HG02852 (cell line): ENCODE data around the gene ARL13A.
"Not testable (repeated sequence)": the region's sequence is repeated elsewhere in the genome, so short reads cannot be mapped to it uniquely, and the experiment has no call there.

Experiments used
- ATAC-seq: cut with Tn5 transposase; IDR thresholded peaks from one replicate; pipeline ENCODE4 v1.9.1; 2021; ENCODE audit warnings: mild to moderate bottlenecking, moderate library complexity; ENCODE audit not compliant: unreplicated experiment

ARL13A gene

GRCh38 chrX:100969408-100969807 is at the start of gene ARL13A:
Gene ARL13A (plus strand): TSS chrX:100969708. CDS start chrX:100973690, 3,982 bp downstream.
- ATAC-seq = no peak

- ATAC-seq = no peak
Observed at GRCh38 chrX:100924375-100924774, 45.1 kb upstream of the ARL13A start.

- ATAC-seq = no peak
Observed at GRCh38 chrX:100926453-100926852, 43.1 kb upstream of the ARL13A start.

- ATAC-seq = peak; percentile 58
Observed at GRCh38 chrX:100928660-100929613, 40.6 kb upstream of the ARL13A start, which contains the start of gene XKRX. Gene XKRX (minus strand): TSS chrX:100928917. CDS start chrX:100928304, 613 bp downstream.

- ATAC-seq = peak; percentile 72
Observed at GRCh38 chrX:100931218-100931924, 38.1 kb upstream of the ARL13A start.

- peak; percentile 16 for ATAC-seq
Observed at GRCh38 chrX:100931925-100932285, 37.6 kb upstream of the ARL13A start.

- ATAC-seq = no peak
Observed at GRCh38 chrX:100935767-100936166, 33.7 kb upstream of the ARL13A start.

GRCh38 chrX:100939333-100939732 is 30.2 kb upstream of the ARL13A start:
- ATAC-seq = no peak

- no peak for ATAC-seq
Observed at GRCh38 chrX:100944601-100945000, 24.9 kb upstream of the ARL13A start.

- no peak for ATAC-seq
Observed at GRCh38 chrX:100946299-100946927, 23.1 kb upstream of the ARL13A start.

GRCh38 chrX:100948557-100948956 is 21.0 kb upstream of the ARL13A start:
- no peak for ATAC-seq

GRCh38 chrX:100962811-100963210 is 6.7 kb upstream of the ARL13A start:
- ATAC-seq = no peak

GRCh38 chrX:100964362-100964761 is 5.1 kb upstream of the ARL13A start:
- ATAC-seq = no peak

GRCh38 chrX:100969936-100970335 is 428 bp downstream of the ARL13A start:
- no peak for ATAC-seq

GRCh38 chrX:100973411-100973810 is 3.9 kb downstream of the ARL13A start:
- no peak for ATAC-seq

- no peak for ATAC-seq
Observed at GRCh38 chrX:100975212-100975611, 5.7 kb downstream of the ARL13A start.

GRCh38 chrX:100976211-100976610 is 6.7 kb downstream of the ARL13A start:
- ATAC-seq = no peak

- ATAC-seq = no peak
Observed at GRCh38 chrX:100979881-100980607, 10.5 kb downstream of the ARL13A start.

- ATAC-seq = no peak
Observed at GRCh38 chrX:100980608-100981497, 11.3 kb downstream of the ARL13A start.

GRCh38 chrX:100981498-100981845 is 12.0 kb downstream of the ARL13A start:
- not testable (repeated sequence) for ATAC-seq
